ENCODE measurements around the gene SULF2.

DNA sequence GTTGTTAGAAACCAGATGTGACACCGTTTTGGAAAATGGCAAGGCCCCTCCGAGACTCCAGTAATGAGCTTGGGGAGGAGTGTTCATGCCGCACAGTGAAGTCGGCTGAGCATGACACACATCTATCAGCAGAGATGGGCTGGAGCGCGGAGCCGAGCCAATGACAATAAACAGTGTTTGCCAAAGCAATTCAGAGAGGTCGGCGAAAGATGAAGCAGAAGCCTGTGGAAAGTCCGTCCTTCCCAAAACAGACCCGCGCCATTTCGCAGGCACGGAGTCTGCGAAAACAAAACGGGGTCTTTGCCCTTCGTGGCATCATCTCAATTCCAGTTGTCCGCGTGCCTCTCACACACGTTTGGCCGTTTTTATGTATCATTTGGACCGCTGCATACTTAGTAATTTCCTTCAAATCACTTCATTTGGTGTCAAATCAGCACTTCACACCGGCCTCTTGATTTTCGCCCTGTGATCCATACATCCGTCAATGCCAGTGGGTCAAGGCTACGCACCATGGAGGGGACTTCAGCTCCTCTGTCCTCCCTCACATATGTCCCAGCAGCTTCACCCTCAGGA, 71.3 kb downstream of the SULF2 start:
- TF ChIP-seq, protein P1, sequence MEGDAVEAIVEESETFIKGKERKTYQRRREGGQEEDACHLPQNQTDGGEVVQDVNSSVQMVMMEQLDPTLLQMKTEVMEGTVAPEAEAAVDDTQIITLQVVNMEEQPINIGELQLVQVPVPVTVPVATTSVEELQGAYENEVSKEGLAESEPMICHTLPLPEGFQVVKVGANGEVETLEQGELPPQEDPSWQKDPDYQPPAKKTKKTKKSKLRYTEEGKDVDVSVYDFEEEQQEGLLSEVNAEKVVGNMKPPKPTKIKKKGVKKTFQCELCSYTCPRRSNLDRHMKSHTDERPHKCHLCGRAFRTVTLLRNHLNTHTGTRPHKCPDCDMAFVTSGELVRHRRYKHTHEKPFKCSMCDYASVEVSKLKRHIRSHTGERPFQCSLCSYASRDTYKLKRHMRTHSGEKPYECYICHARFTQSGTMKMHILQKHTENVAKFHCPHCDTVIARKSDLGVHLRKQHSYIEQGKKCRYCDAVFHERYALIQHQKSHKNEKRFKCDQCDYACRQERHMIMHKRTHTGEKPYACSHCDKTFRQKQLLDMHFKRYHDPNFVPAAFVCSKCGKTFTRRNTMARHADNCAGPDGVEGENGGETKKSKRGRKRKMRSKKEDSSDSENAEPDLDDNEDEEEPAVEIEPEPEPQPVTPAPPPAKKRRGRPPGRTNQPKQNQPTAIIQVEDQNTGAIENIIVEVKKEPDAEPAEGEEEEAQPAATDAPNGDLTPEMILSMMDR (IDR thresholded peaks at IDR 0.05), result no peak
- TF ChIP-seq POLR2A (IDR thresholded peaks at IDR 0.05), result no peak
